ENCODE measurements around the gene TDRD5.

The TDRD5 gene

DNA sequence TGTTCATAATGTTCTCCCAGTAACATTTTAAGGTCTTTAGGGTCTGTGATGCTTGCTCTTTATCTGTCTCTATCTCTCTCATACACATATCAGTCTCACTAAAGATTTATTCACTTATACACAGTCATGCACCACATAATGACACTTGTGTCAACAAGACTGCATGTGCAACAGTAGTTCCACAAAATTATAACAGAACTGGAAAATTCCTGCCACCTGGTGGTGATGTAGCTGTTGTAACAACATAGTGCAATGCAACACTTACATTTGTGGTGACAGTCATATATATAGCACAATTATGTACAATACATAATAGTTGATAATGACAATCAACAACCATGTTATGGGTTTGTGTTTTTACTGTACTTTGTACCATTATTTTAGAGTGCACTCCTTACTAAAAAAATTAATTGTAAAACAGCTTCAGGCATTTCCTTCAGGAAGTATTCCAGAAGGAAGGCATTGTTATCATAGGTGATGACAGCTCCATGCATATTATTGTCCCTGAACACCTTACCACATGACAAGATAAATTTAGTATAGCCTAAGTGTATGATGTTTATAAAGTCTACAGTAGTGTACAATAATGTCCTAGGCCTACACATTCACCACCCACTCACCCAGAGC, 8.1 kb downstream of the TDRD5 start:
- TF ChIP-seq, protein P1, sequence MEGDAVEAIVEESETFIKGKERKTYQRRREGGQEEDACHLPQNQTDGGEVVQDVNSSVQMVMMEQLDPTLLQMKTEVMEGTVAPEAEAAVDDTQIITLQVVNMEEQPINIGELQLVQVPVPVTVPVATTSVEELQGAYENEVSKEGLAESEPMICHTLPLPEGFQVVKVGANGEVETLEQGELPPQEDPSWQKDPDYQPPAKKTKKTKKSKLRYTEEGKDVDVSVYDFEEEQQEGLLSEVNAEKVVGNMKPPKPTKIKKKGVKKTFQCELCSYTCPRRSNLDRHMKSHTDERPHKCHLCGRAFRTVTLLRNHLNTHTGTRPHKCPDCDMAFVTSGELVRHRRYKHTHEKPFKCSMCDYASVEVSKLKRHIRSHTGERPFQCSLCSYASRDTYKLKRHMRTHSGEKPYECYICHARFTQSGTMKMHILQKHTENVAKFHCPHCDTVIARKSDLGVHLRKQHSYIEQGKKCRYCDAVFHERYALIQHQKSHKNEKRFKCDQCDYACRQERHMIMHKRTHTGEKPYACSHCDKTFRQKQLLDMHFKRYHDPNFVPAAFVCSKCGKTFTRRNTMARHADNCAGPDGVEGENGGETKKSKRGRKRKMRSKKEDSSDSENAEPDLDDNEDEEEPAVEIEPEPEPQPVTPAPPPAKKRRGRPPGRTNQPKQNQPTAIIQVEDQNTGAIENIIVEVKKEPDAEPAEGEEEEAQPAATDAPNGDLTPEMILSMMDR (IDR thresholded peaks at IDR 0.05; ENCODE audit: control insufficient read depth, insufficient read depth, low read depth, low read length, missing control alignments), result peak; percentile 16
- no peak for DNase-seq (ENCODE audit: low read depth)
- no peak overlapping the region for H3K4me3 ChIP-seq (ENCODE audit: control insufficient read depth, low read depth, low read length)

GRCh38 chr1:179601093-179601492, 9.5 kb downstream of the TDRD5 start:
- H3K4me3 ChIP-seq (ENCODE audit: control insufficient read depth, low read depth, low read length), result no peak overlapping the region
- TF ChIP-seq, protein P1 (IDR thresholded peaks at IDR 0.05; ENCODE audit: control insufficient read depth, insufficient read depth, low read depth, low read length, missing control alignments), result no peak
- no peak for DNase-seq (ENCODE audit: low read depth)

DNA sequence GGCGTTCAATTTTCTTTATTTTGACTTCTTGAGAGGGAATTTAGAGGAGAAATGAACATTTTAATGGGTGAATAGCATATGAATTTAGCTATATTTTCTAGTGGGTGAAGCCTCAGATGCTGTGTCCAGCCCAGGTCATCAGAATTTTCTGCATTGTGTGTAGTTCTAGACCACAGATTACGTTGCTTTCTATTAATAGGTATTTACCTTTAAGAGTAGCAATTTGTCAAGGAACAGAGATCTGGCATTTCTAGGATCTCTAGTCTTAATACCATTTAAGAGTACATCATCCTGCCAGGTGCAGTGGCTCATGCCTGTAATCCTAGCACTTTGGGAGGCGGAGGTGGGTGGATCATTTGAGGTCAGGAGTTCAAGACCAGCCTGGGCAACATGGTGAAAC, 20.7 kb downstream of the TDRD5 start:
- H3K4me3 ChIP-seq (ENCODE audit: control insufficient read depth, low read depth, low read length), result no peak overlapping the region
- DNase-seq (ENCODE audit: low read depth), result no peak
- TF ChIP-seq, protein P1 (IDR thresholded peaks at IDR 0.05; ENCODE audit: control insufficient read depth, insufficient read depth, low read depth, low read length, missing control alignments), result no peak

DNA sequence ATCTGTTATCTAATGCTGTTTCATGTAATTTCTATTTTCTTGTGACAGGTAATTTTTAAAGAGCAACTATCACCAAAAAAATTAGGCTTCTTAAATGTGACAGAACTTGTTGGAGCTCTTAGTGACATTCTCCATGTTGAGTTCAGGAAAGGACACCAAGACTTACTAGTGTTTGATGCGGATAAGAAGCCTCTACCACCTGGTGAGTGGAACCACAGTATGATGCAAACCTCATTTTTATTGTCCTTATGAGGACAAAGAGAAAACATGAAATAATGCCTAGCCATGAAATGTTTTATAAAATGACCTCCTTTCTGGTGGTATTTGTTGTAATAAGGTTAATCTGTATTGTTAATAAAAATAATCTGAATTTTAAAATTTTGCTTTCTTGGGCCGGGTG, 39.1 kb downstream of the TDRD5 start:
- DNase-seq (ENCODE audit: low read depth), result no peak
- TF ChIP-seq, protein P1 (IDR thresholded peaks at IDR 0.05; ENCODE audit: control insufficient read depth, insufficient read depth, low read depth, low read length, missing control alignments), result no peak
- no peak overlapping the region for H3K4me3 ChIP-seq (ENCODE audit: control insufficient read depth, low read depth, low read length)

GRCh38 chr1:179632868-179633267, 41.2 kb downstream of the TDRD5 start:
- H3K4me3 ChIP-seq (ENCODE audit: control insufficient read depth, low read depth, low read length), result no peak overlapping the region
- TF ChIP-seq, protein P1 (IDR thresholded peaks at IDR 0.05; ENCODE audit: control insufficient read depth, insufficient read depth, low read depth, low read length, missing control alignments), result no peak
- no peak for DNase-seq (ENCODE audit: low read depth)

- DNase-seq (ENCODE audit: low read depth), result no peak
- TF ChIP-seq, protein P1 (IDR thresholded peaks at IDR 0.05; ENCODE audit: control insufficient read depth, insufficient read depth, low read depth, low read length, missing control alignments), result no peak
- no peak overlapping the region for H3K4me3 ChIP-seq (ENCODE audit: control insufficient read depth, low read depth, low read length)
These were observed 45.7 kb downstream of the TDRD5 start for GRCh38 chr1:179637211-179637860.
